GM18505 (cell line): ENCODE data around the gene KPTN.

Experiments
- ATAC-seq: cut with Tn5 transposase; IDR thresholded peaks from one replicate; pipeline ENCODE4 v1.9.1; 2021; ENCODE audit not compliant: unreplicated experiment
- POLR2A ChIP-seq: IDR thresholded peaks from 4 replicates; pipeline ENCODE4 v1.6.1; 2011; ENCODE audit warnings: borderline replicate concordance; ENCODE audit not compliant: insufficient read depth, insufficient read length; ENCODE audit errors: extremely low read depth

The KPTN gene

GRCh38 chr19:47475465-47475864, 8.6 kb downstream of the KPTN start:
- TF ChIP-seq POLR2A: no peak

GRCh38 chr19:47473336-47473735, 10.7 kb downstream of the KPTN start:
- TF ChIP-seq POLR2A: no peak
- ATAC-seq: no peak

More at GRCh38 chr19:47475465-47475864, 8.6 kb downstream of the KPTN start:
- ATAC-seq: no peak

DNA sequence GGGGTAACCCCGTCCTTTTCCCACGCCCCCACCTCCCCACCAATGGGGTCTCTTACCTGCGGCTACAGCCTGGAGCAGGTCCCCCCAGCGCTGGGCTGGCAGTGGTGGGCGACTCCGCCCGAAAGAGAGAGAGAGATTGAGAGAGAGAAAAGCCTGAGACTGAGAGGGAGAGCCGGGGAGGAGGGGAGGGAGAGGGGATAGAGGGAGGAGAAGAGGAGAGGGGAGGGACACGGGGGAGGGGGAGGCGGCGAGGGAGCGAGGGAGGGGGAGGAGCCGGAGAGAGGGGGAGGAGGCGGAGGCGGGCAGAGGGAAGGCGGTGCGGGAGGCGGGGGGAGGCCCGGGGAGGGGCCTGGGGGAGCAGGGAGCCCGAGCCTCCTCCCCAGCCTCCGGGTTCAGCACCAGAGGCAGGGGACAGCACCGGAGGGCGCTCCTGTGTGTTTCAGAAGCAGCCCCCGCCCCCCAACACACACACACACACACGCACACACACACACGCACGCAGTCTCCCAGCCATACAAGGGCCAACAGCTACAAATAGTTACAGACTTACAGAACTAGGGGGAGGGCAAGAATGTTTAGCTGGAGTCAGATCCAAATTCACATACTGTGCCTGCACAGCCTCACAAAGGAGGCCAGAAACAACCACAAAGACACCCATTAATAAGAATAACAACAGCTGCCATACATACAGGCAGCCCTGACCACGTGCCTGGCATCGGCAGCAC, 12.1 kb downstream of the KPTN start, which contains the start of gene SLC8A2:
SLC8A2 (minus strand) TSS at position 161 of the 725 bp plus-strand sequence. CDS start 5,490 bp downstream, outside the sequence.
- TF ChIP-seq POLR2A: no peak
- ATAC-seq: no peak

GRCh38 chr19:47471381-47471732, 12.7 kb downstream of the KPTN start:
- no peak for ATAC-seq
- TF ChIP-seq POLR2A: no peak

DNA sequence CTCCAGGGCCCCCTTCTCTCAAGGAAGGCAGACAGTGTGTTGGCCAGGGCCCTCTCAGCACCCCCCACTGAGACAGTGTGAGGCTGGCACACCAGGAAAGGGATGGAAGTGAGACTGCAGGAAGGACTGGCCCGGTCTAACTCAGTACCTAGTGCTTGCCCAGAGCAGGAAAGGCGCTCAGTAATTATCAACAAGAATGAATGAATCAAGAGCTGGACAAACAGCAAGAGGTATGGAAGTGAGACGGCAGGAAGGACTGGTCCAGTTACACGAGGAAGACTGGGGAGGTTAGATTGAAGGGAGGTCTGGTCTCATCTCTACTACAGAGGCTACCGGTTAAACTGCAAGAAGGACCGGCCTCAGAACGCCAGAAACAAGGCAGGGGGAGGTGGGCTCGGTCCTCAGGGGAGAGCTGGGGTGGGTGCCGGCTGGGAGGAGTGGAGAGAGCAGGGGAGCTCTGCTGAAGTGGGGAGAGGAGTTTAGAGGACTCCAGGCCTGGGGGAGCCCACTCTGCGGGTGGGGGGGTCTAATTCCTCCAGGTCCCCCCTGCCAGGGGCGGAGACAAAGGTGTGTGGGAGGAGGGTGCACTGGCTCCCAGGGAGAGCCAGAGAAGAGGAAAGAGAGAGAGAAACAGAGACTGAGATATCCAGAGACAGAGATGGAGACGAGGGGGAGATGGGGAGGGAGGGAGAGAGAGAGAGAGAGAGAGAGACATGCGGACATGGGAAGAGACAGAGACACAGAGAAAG, 13.4 kb downstream of the KPTN start:
- no peak for TF ChIP-seq POLR2A
- ATAC-seq: no peak

GRCh38 chr19:47469719-47470118, 14.3 kb downstream of the KPTN start:
- TF ChIP-seq POLR2A: no peak
- no peak for ATAC-seq

GRCh38 chr19:47469363-47469700, 14.7 kb downstream of the KPTN start:
- no peak for ATAC-seq
- TF ChIP-seq POLR2A: no peak

GRCh38 chr19:47467914-47468313, 16.1 kb downstream of the KPTN start:
- no peak for TF ChIP-seq POLR2A
- no peak for ATAC-seq

- TF ChIP-seq POLR2A: no peak
- no peak for ATAC-seq
Measured at GRCh38 chr19:47465957-47466356, 18.1 kb downstream of the KPTN start.

- no peak for TF ChIP-seq POLR2A
- ATAC-seq: no peak
Measured at GRCh38 chr19:47464675-47465419, 19.2 kb downstream of the KPTN start.

DNA sequence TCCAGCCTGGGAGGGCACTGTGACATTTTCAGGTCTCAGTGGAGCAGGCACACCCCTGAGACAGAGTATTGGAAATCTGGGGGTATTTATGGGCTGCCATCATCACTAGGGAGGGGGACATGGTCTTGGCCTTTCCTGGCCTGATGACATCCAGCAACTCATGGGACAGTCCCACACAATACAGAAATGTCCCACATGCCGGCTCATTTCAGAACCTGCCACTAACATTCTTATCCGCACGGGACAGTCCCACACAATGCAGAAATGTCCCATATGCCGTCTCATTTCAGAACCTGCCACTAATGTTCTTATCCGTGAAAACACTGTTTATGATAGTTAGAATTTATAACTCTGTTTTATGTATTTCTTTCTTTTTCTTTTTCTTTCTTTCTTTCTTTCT, 22.1 kb downstream of the KPTN start:
- TF ChIP-seq POLR2A: no peak

DNA sequence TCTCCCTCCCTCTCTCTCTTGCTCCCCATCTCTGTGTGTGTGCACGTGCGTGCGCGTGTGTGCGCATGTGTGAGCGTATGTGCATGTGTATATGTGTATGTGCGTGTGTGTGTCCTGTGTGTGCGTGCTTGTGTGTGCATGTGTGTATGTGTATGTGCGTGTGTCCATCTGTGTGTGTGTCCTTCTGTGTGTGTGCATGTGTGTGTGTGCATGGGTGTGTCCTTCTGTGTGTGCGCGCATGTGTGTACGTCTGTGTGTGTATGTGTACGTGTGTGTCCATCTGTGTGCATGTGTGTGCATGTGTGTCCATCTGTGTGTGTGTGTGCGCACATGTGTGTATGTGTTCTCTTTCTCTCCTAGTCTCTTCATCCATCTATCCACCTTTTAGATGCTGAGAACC, 24.5 kb downstream of the KPTN start:
- no peak for ATAC-seq
- no peak for TF ChIP-seq POLR2A

More for the DNA sequence above, 22.1 kb downstream of the KPTN start:
- ATAC-seq: no peak

DNA sequence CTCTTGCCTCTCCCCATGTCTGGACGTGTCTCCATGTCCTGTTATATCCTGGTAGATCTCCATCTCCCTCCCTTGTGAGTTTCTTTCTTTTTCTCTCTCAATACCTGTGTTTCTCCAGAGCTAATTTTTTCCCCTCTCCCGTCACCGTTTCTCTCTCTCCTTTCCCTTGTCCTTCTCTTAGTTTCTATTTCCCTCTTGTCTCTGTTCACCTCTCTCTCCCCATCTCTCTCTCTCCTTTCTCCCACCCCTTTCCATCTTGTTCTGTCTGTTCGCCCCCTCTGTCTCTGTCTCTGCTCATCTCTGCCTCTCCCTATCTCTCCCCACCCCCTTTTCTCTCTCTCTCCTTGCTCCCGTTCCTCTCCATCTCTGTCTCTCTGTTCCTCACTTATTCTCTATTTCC, 25.3 kb downstream of the KPTN start:
- TF ChIP-seq POLR2A: no peak
- no peak for ATAC-seq
